Stimulated activated CD8-positive, alpha-beta memory T cell treated with anti-CD3 and anti-CD28 coated beads, Interleukin-2, amount 100 ng/mL, for 1 hour (primary cell): Measurements from ENCODE around the gene FOXP1.
"Not testable (repeated sequence)": the region's sequence is repeated elsewhere in the genome, so short reads cannot be mapped to it uniquely, and the experiment has no call there.

Source experiments
- DNase-seq, 2 donors: peaks; one replicate each; pipeline ENCODE4 v3.0.0-alpha.2; 2020; ENCODE audit warnings: low read depth in 2 of 2

FOXP1 gene

GRCh38 chr3:70981231-70981880, 602.2 kb downstream of the FOXP1 start:
- DNase-seq, result no peak

- DNase-seq, result no peak
Measured at GRCh38 chr3:70980646-70981170, 602.8 kb downstream of the FOXP1 start.

- no peak for DNase-seq
Measured at GRCh38 chr3:70979983-70980645, 603.4 kb downstream of the FOXP1 start.

- DNase-seq, result no peak
Measured at GRCh38 chr3:70977712-70978111, 605.8 kb downstream of the FOXP1 start.

GRCh38 chr3:70975981-70976380, 607.5 kb downstream of the FOXP1 start:
- DNase-seq, result not testable (repeated sequence)

GRCh38 chr3:70974747-70975146, 608.8 kb downstream of the FOXP1 start:
- no peak for DNase-seq

GRCh38 chr3:70973558-70973957, 610.0 kb downstream of the FOXP1 start:
- no peak for DNase-seq

- DNase-seq, result no peak
Measured at GRCh38 chr3:70972855-70973254, 610.7 kb downstream of the FOXP1 start.

- no peak for DNase-seq
Measured at GRCh38 chr3:70970952-70971351, 612.6 kb downstream of the FOXP1 start.

- DNase-seq, result no peak
Measured at GRCh38 chr3:70970171-70970570, 613.4 kb downstream of the FOXP1 start.

- no peak for DNase-seq
Measured at GRCh38 chr3:70963431-70964275, 619.9 kb downstream of the FOXP1 start.

GRCh38 chr3:70959506-70960291, 623.8 kb downstream of the FOXP1 start:
- no peak for DNase-seq

- DNase-seq, result no peak
Measured at GRCh38 chr3:70952033-70952747, 631.3 kb downstream of the FOXP1 start.

GRCh38 chr3:70951316-70951715, 632.2 kb downstream of the FOXP1 start:
- no peak for DNase-seq

- no peak for DNase-seq
Measured at GRCh38 chr3:70947579-70947978, 635.9 kb downstream of the FOXP1 start.

- DNase-seq, result no peak
Measured at GRCh38 chr3:70943886-70944285, 639.6 kb downstream of the FOXP1 start.

- DNase-seq, result no peak
Measured at GRCh38 chr3:70933105-70933810, 650.3 kb downstream of the FOXP1 start.

- DNase-seq, result no peak
Measured at GRCh38 chr3:70930066-70930465, 653.5 kb downstream of the FOXP1 start.

GRCh38 chr3:70927239-70927638, 656.3 kb downstream of the FOXP1 start:
- no peak for DNase-seq

- no peak for DNase-seq
Measured at GRCh38 chr3:70926835-70927234, 656.7 kb downstream of the FOXP1 start.
